ENCODE measurements around the gene CRHBP. TPM values are rescaled to one million over a fixed set of nuclear protein-coding genes. Genes with fewer than 3 reads are reported as not detected.

The CRHBP gene
- polyA plus RNA-seq, 3 donors: 2.2 TPM; not detected in 2

- no peaks in the 10 kb centered on the region for H4K20me1 ChIP-seq (ENCODE audit: insufficient read depth, low read length)
- no peak overlapping the region for H2AFZ ChIP-seq (ENCODE audit: insufficient read depth, low read depth, low read length, poor library complexity, severe bottlenecking)
- no peak overlapping the region for H3K4me2 ChIP-seq (replicated peaks; ENCODE audit: extremely low read depth, low read length, poor library complexity, severe bottlenecking)
- H3K4me3 ChIP-seq (replicated peaks in 1 of 3; ENCODE audit: low read depth in 2 of 3, low read length in 3 of 3): no peak overlapping the region
- H3K27ac ChIP-seq (ENCODE audit: low read depth in 1 of 2, low read length in 2 of 2): no peak overlapping the region
- TF ChIP-seq CTCF (IDR thresholded peaks at IDR 0.05): no peak
- peaks cover 0 to 19% of the 10 kb centered on the region in 2 donors for H3K9me3 ChIP-seq (replicated peaks in 1 of 2; ENCODE audit: control insufficient read depth in 1 of 2, insufficient read depth in 1 of 2, low read length in 2 of 2)
- Mint-ChIP-seq H3K27me3 (ENCODE audit: low read depth in 3 of 3) (peaks cover 46 to 52% (median 50%) of the 10 kb centered on the region in 3 donors), H3K4me1 (peaks cover 42% of the 10 kb centered on the region), H3K36me3 (peaks cover 2 to 9% of the 10 kb centered on the region in 2 donors), H3K9me3 (peaks cover 0 to 13% (median 0%) of the 10 kb centered on the region in 7 donors), H3K4me3 (peak overlapping the region in 1 of 2 donors; percentile 68), H3K27ac (no peak overlapping the region)
- peaks cover 41 to 43% of the 10 kb centered on the region in 2 donors for H3K4me1 ChIP-seq (ENCODE audit: control insufficient read depth in 1 of 2, insufficient read depth in 2 of 2, low read length in 2 of 2)
- WGBS (ENCODE audit: insufficient coverage): 17% methylated on average over 1 of the region's 2 CpGs
- H3K9ac ChIP-seq (ENCODE audit: insufficient read depth, low read length, poor library complexity, severe bottlenecking): no peak overlapping the region
- intact Hi-C loops (cut with micrococcal nuclease): no loop called here
- no peak for DNase-seq
- no peaks in the 10 kb centered on the region for H3K36me3 ChIP-seq (replicated peaks in 1 of 2; ENCODE audit: control insufficient read depth in 1 of 2, insufficient read depth in 2 of 2, low read length in 2 of 2)
- H3K79me2 ChIP-seq (ENCODE audit: insufficient read depth, low read length): no peaks in the 10 kb centered on the region
- peaks cover 41 to 44% of the 10 kb centered on the region in 2 donors for H3K27me3 ChIP-seq (ENCODE audit: control insufficient read depth in 2 of 2, insufficient read depth in 2 of 2, low read length in 2 of 2)
Measured at GRCh38 chr5:76956033-76956432, 3.2 kb downstream of the CRHBP start.

GRCh38 chr5:76958991-76959767 lies 6.3 kb downstream of the CRHBP start:
- Mint-ChIP-seq H3K27ac (peak overlapping the region in 5 of 7 donors; percentile 10 to 70 (median 56)), H3K4me3 (peak overlapping the region in 1 of 2 donors; percentile 16), H3K9me3 (peaks cover 0 to 4% (median 0%) of the 10 kb centered on the region in 7 donors), H3K27me3 (ENCODE audit: low read depth in 3 of 3) (peaks cover 23 to 28% (median 26%) of the 10 kb centered on the region in 3 donors), H3K36me3 (peaks cover 2 to 5% of the 10 kb centered on the region in 2 donors), H3K4me1 (peaks cover 32% of the 10 kb centered on the region)
- H4K20me1 ChIP-seq (ENCODE audit: insufficient read depth, low read length): no peaks in the 10 kb centered on the region
- peaks cover 27 to 29% of the 10 kb centered on the region in 2 donors for H3K4me1 ChIP-seq (ENCODE audit: control insufficient read depth in 1 of 2, insufficient read depth in 2 of 2, low read length in 2 of 2)
- intact Hi-C loops (cut with micrococcal nuclease): no loop called here
- no peak overlapping the region for H3K9ac ChIP-seq (ENCODE audit: insufficient read depth, low read length, poor library complexity, severe bottlenecking)
- H3K4me2 ChIP-seq (replicated peaks; ENCODE audit: extremely low read depth, low read length, poor library complexity, severe bottlenecking): peak overlapping the region; percentile 16
- H3K27me3 ChIP-seq (ENCODE audit: control insufficient read depth in 2 of 2, insufficient read depth in 2 of 2, low read length in 2 of 2): peaks cover 19 to 20% of the 10 kb centered on the region in 2 donors
- H3K27ac ChIP-seq (ENCODE audit: low read depth in 1 of 2, low read length in 2 of 2): peak overlapping the region in 1 of 2 donors; percentile 33
- no peaks in the 10 kb centered on the region for H3K36me3 ChIP-seq (replicated peaks in 1 of 2; ENCODE audit: control insufficient read depth in 1 of 2, insufficient read depth in 2 of 2, low read length in 2 of 2)
- H3K9me3 ChIP-seq (replicated peaks in 1 of 2; ENCODE audit: control insufficient read depth in 1 of 2, insufficient read depth in 1 of 2, low read length in 2 of 2): peaks cover 0 to 8% of the 10 kb centered on the region in 2 donors
- TF ChIP-seq CTCF (IDR thresholded peaks at IDR 0.05): no peak
- H3K79me2 ChIP-seq (ENCODE audit: insufficient read depth, low read length): no peaks in the 10 kb centered on the region
- no peak overlapping the region for H2AFZ ChIP-seq (ENCODE audit: insufficient read depth, low read depth, low read length, poor library complexity, severe bottlenecking)
- WGBS (ENCODE audit: insufficient coverage): no CpG with 5 or more reads among the region's 5 CpGs
- DNase-seq: peak; percentile 48 to 76 (median 57)
- H3K4me3 ChIP-seq (replicated peaks in 1 of 3; ENCODE audit: low read depth in 2 of 3, low read length in 3 of 3): no peak overlapping the region
